GM18502 (cell line): Measurements from ENCODE around the gene PNPLA3.

Source experiments
- ATAC-seq: cut with Tn5 transposase; IDR thresholded peaks from one replicate; pipeline ENCODE4 v1.9.1; 2021; ENCODE audit warnings: mild to moderate bottlenecking; ENCODE audit not compliant: unreplicated experiment, poor library complexity

Gene PNPLA3

GRCh38 chr22:43988116-43988820 lies 64.7 kb downstream of the PNPLA3 start:
- ATAC-seq = no peak

GRCh38 chr22:43988960-43989359 lies 65.4 kb downstream of the PNPLA3 start:
- no peak for ATAC-seq

DNA sequence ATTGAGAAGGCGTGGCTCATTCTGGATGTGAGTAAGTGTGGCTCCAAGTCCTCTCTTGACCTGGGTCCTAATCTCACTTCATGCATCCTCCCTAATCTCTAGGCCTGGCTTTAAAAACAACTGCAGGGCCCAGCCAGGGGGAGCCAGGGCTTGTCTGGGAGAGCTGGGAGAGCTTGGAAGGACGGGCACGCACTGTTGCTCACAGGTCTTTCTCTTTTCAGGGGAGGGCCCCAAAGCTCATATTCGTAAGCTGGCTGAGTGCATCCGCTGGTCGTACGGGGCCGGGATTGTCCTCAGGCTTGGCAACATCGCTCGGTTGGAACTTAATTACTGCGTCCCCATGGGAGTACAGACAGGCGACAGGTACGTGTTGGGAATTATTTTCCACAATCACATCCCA lies 66.4 kb downstream of the PNPLA3 start:
- no peak for ATAC-seq

- ATAC-seq = no peak
Measured at GRCh38 chr22:43991316-43992020, 67.9 kb downstream of the PNPLA3 start.

- ATAC-seq = no peak
Measured at GRCh38 chr22:43992331-43992821, 68.8 kb downstream of the PNPLA3 start.

- no peak for ATAC-seq
Measured at GRCh38 chr22:43993072-43993760, 69.6 kb downstream of the PNPLA3 start.

GRCh38 chr22:43994006-43994405 lies 70.4 kb downstream of the PNPLA3 start:
- no peak for ATAC-seq

GRCh38 chr22:43994416-43994815 lies 70.8 kb downstream of the PNPLA3 start:
- ATAC-seq = no peak

DNA sequence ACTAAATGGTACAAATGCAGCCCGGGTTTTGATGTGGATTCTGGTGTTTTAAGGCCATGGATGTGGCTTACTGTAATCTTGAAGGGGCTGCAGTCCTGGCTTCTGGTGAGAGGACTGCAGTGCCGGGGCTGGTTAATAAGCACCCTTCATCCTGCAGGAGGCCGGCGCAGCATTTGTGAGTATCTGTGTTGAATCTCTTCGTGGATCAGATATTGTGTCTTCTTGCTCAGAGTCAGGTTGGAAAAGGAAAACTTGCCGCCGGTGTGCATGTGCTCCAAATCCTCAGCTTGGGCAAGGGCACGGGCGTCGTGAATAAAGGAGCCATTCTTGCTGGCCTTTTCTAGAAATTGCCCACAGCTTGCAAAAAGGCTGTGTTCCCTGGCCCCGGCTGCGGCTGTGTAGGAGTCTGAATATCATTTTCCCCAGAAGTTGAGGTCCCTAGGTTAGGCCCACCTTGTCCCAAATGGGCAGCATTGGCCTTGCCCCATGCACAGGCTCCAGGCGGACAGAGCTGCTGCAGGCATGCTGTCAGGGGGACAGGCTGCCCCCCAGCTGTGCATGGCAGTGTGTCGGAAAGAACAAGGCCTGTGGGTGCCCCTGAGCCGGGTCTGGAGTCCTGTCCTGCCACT lies 71.6 kb downstream of the PNPLA3 start:
- ATAC-seq = no peak

DNA sequence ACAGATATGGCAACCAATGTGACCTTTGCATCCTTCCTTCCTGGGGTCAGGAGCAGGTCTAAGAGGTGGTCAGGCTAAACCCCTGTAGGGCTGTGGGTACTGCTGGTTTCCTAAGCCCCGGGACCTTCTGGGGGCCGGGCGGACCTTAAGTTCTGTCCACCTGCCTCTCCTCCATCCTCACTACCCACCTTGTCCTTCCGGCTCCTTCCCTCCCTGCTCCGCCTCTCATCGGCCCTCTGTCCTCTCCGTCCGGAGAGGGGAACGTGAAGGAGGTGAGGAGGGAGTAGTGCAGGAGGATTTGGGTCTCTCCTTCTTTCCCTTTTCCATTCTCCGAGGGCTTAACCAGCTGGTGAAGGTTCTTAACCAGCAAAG lies 72.2 kb downstream of the PNPLA3 start:
- peak; percentile 12 for ATAC-seq

- peak; percentile 74 for ATAC-seq
Measured at GRCh38 chr22:43996170-43996980, 72.8 kb downstream of the PNPLA3 start.

DNA sequence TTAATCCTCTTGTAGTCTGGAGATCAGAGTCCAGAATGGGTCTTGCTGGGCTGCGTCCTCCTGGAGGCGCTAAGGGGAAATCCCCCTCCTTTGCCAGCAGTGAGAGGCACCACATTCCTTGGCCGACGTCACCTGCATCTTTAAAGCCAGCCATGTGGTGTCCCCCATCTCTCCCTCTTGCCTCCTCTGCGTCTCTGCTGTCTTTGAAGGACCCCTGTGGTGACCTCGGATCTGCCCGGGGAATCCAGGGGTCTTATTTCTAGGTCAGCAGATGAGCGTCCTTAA lies 73.3 kb downstream of the PNPLA3 start:
- no peak for ATAC-seq
